WTC11 (cell line): Measurements from ENCODE around the gene LHB. TPM values are rescaled to one million over a fixed set of nuclear protein-coding genes. Genes with fewer than 3 reads are reported as not detected.

Experiments used
- ATAC-seq: fragments of 200-7000 bp; cut with Tn5 transposase; 2 replicates; pipeline ENCODE4 v1.10.0; 2021; ENCODE audit warnings: mild to moderate bottlenecking, moderate library complexity
- CTCF ChIA-PET: fragments of 300-600 bp; sonication (Branson Sonifier 250); formaldehyde crosslinking; loops from one replicate; lab custom pipeline; 2021; ENCODE audit warnings: antibody characterized with exemption; lab: Charles Lee
- POLR2A ChIA-PET: fragments of 350-600 bp; sonication (Branson Sonifier 250); formaldehyde crosslinking; loops from one replicate; lab custom pipeline; 2021; ENCODE audit warnings: antibody characterized with exemption; lab: Charles Lee
- DNase-seq: peaks from one replicate; pipeline ENCODE4 v3.0.0; 2021; ENCODE audit warnings: low spot score
- H3K27ac Mint-ChIP-seq: 2 replicates; pipeline ENCODE4 v1.8.0; 2021; ENCODE audit warnings: mixed read lengths
- H3K27me3 Mint-ChIP-seq: 2 replicates; pipeline ENCODE4 v1.8.0; 2021; ENCODE audit warnings: low read depth, mild to moderate bottlenecking, moderate library complexity, mixed read lengths
- H3K36me3 Mint-ChIP-seq: 2 replicates; pipeline ENCODE4 v1.8.0; 2021; ENCODE audit warnings: mixed read lengths
- H3K4me1 Mint-ChIP-seq: 2 replicates; pipeline ENCODE4 v1.8.0; 2022; ENCODE audit warnings: mixed read lengths
- H3K4me3 Mint-ChIP-seq: 2 replicates; pipeline ENCODE4 v1.8.0; 2021; ENCODE audit warnings: mild to moderate bottlenecking, moderate library complexity, mixed read lengths
- H3K9me3 Mint-ChIP-seq: 2 replicates; pipeline ENCODE4 v1.8.0; 2021; ENCODE audit warnings: mixed read lengths
- NFATC4 ChIP-seq: fragments of 250-450 bp; sonication (Bioruptor Pico); IDR thresholded peaks from 2 replicates; pipeline ENCODE4 v1.9.0; 2021; ENCODE audit warnings: mild to moderate bottlenecking
- NR1H2 ChIP-seq: sonication (generic); formaldehyde crosslinking; IDR thresholded peaks from 2 replicates; pipeline ENCODE4 v1.9.0; 2021; ENCODE audit warnings: mild to moderate bottlenecking, moderate library complexity, missing genetic modification reagents
- OVOL2 ChIP-seq: fragments of 250-450 bp; sonication (Bioruptor Pico); IDR thresholded peaks from 2 replicates; pipeline ENCODE4 v1.9.0; 2021; ENCODE audit warnings: mild to moderate bottlenecking, borderline replicate concordance
- SP1 ChIP-seq: sonication (generic); formaldehyde crosslinking; conservative IDR thresholded peaks from 2 replicates; pipeline ENCODE4 v1.8.1; 2022; ENCODE audit warnings: missing genetic modification reagents
- ZNF219 ChIP-seq: sonication (generic); formaldehyde crosslinking; IDR thresholded peaks from 2 replicates; pipeline ENCODE4 v1.8.0; 2023; ENCODE audit warnings: missing genetic modification reagents, mild to moderate bottlenecking, borderline replicate concordance
- total RNA-seq: library from RNA; stranded (reverse); gene quantifications from 3 replicates; pipeline ENCODE4 v1.2.3, GENCODE V29; 2021
- TF ChIP-seq, protein P1 (sequence below): sonication (generic); formaldehyde crosslinking; conservative IDR thresholded peaks from 2 replicates; pipeline ENCODE4 v1.8.1; 2023; ENCODE audit warnings: mild to moderate bottlenecking, low read depth, missing genetic modification reagents, moderate library complexity
- TF ChIP-seq, protein P2 (sequence below): sonication (generic); formaldehyde crosslinking; IDR thresholded peaks from 2 replicates; pipeline ENCODE4 v1.8.0; 2023; ENCODE audit warnings: missing genetic modification reagents, mild to moderate bottlenecking, borderline replicate concordance
- TF ChIP-seq, protein P3 (sequence below): sonication (generic); formaldehyde crosslinking; IDR thresholded peaks from 2 replicates; pipeline ENCODE4 v1.8.1; 2022; ENCODE audit warnings: missing genetic modification reagents, borderline replicate concordance
- TF ChIP-seq, protein P4 (sequence below): sonication (generic); formaldehyde crosslinking; conservative IDR thresholded peaks from 2 replicates; pipeline ENCODE4 v1.8.1; 2022; ENCODE audit warnings: mild to moderate bottlenecking, missing genetic modification reagents
- TF ChIP-seq, protein P5 (sequence below): sonication (generic); formaldehyde crosslinking; IDR thresholded peaks from 2 replicates; pipeline ENCODE4 v1.8.0; 2022; ENCODE audit warnings: mild to moderate bottlenecking, missing genetic modification reagents
- TF ChIP-seq, protein P6 (sequence below): sonication (generic); formaldehyde crosslinking; IDR thresholded peaks from 2 replicates; pipeline ENCODE4 v1.8.0; 2022; ENCODE audit warnings: mild to moderate bottlenecking, missing genetic modification reagents
- TF ChIP-seq, protein P7 (sequence below): sonication (generic); formaldehyde crosslinking; IDR thresholded peaks from 2 replicates; pipeline ENCODE4 v1.8.1; 2023; ENCODE audit warnings: mild to moderate bottlenecking, missing genetic modification reagents, moderate library complexity
- TF ChIP-seq, protein P8 (sequence below): sonication (generic); formaldehyde crosslinking; IDR thresholded peaks from 2 replicates; pipeline ENCODE4 v1.8.0; 2022; ENCODE audit warnings: missing genetic modification reagents

LHB gene
- total RNA-seq, 1 experiment from 2014 or later: not detected

DNA sequence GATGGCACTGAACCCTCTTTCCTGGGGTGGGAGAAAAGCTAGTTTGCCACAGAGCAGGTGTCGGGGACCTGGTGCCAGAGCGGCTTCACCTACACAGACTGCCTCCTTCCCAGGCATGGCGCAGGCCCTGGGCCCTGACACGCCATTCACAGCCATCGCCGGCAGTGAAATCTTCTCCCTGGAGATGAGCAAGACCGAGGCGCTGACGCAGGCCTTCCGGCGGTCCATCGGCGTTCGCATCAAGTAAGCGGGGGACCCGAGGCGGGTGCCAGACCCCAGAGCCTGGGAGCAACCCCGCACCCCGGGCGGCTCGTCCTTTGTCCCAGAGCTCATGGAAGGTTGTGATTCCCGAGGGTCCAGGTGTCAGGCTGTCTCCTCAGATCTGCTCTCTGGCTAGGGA is 10.0 kb downstream of the LHB start:
- Mint-ChIP-seq H3K27me3 (no peaks in the 10 kb centered on the region), H3K4me3 (no peak overlapping the region), H3K9me3 (no peaks in the 10 kb centered on the region), H3K36me3 (peaks cover 39% of the 10 kb centered on the region), H3K27ac (no peak overlapping the region), H3K4me1 (no peaks in the 10 kb centered on the region)
- TF ChIP-seq OVOL2 (CRISPR knock-in tag) (no peak), ZNF219 (no peak), NFATC4 (no peak), SP1 (no peak), NR1H2 (CRISPR knock-in tag) (no peak)
- TF ChIP-seq, protein P1, sequence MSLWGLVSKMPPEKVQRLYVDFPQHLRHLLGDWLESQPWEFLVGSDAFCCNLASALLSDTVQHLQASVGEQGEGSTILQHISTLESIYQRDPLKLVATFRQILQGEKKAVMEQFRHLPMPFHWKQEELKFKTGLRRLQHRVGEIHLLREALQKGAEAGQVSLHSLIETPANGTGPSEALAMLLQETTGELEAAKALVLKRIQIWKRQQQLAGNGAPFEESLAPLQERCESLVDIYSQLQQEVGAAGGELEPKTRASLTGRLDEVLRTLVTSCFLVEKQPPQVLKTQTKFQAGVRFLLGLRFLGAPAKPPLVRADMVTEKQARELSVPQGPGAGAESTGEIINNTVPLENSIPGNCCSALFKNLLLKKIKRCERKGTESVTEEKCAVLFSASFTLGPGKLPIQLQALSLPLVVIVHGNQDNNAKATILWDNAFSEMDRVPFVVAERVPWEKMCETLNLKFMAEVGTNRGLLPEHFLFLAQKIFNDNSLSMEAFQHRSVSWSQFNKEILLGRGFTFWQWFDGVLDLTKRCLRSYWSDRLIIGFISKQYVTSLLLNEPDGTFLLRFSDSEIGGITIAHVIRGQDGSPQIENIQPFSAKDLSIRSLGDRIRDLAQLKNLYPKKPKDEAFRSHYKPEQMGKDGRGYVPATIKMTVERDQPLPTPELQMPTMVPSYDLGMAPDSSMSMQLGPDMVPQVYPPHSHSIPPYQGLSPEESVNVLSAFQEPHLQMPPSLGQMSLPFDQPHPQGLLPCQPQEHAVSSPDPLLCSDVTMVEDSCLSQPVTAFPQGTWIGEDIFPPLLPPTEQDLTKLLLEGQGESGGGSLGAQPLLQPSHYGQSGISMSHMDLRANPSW (CRISPR knock-in tag): no peak
- TF ChIP-seq, protein P2, sequence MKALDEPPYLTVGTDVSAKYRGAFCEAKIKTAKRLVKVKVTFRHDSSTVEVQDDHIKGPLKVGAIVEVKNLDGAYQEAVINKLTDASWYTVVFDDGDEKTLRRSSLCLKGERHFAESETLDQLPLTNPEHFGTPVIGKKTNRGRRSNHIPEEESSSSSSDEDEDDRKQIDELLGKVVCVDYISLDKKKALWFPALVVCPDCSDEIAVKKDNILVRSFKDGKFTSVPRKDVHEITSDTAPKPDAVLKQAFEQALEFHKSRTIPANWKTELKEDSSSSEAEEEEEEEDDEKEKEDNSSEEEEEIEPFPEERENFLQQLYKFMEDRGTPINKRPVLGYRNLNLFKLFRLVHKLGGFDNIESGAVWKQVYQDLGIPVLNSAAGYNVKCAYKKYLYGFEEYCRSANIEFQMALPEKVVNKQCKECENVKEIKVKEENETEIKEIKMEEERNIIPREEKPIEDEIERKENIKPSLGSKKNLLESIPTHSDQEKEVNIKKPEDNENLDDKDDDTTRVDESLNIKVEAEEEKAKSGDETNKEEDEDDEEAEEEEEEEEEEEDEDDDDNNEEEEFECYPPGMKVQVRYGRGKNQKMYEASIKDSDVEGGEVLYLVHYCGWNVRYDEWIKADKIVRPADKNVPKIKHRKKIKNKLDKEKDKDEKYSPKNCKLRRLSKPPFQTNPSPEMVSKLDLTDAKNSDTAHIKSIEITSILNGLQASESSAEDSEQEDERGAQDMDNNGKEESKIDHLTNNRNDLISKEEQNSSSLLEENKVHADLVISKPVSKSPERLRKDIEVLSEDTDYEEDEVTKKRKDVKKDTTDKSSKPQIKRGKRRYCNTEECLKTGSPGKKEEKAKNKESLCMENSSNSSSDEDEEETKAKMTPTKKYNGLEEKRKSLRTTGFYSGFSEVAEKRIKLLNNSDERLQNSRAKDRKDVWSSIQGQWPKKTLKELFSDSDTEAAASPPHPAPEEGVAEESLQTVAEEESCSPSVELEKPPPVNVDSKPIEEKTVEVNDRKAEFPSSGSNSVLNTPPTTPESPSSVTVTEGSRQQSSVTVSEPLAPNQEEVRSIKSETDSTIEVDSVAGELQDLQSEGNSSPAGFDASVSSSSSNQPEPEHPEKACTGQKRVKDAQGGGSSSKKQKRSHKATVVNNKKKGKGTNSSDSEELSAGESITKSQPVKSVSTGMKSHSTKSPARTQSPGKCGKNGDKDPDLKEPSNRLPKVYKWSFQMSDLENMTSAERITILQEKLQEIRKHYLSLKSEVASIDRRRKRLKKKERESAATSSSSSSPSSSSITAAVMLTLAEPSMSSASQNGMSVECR (CRISPR knock-in tag): no peak
- TF ChIP-seq, protein P3, sequence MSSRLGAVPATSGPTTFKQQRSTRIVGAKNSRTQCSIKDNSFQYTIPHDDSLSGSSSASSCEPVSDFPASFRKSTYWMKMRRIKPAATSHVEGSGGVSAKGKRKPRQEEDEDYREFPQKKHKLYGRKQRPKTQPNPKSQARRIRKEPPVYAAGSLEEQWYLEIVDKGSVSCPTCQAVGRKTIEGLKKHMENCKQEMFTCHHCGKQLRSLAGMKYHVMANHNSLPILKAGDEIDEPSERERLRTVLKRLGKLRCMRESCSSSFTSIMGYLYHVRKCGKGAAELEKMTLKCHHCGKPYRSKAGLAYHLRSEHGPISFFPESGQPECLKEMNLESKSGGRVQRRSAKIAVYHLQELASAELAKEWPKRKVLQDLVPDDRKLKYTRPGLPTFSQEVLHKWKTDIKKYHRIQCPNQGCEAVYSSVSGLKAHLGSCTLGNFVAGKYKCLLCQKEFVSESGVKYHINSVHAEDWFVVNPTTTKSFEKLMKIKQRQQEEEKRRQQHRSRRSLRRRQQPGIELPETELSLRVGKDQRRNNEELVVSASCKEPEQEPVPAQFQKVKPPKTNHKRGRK (CRISPR knock-in tag): no peak
- TF ChIP-seq, protein P4, sequence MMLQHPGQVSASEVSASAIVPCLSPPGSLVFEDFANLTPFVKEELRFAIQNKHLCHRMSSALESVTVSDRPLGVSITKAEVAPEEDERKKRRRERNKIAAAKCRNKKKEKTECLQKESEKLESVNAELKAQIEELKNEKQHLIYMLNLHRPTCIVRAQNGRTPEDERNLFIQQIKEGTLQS: no peak
- TF ChIP-seq, protein P5, sequence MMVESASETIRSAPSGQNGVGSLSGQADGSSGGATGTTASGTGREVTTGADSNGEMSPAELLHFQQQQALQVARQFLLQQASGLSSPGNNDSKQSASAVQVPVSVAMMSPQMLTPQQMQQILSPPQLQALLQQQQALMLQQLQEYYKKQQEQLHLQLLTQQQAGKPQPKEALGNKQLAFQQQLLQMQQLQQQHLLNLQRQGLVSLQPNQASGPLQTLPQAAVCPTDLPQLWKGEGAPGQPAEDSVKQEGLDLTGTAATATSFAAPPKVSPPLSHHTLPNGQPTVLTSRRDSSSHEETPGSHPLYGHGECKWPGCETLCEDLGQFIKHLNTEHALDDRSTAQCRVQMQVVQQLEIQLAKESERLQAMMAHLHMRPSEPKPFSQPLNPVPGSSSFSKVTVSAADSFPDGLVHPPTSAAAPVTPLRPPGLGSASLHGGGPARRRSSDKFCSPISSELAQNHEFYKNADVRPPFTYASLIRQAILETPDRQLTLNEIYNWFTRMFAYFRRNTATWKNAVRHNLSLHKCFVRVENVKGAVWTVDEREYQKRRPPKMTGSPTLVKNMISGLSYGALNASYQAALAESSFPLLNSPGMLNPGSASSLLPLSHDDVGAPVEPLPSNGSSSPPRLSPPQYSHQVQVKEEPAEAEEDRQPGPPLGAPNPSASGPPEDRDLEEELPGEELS (CRISPR knock-in tag): no peak
- TF ChIP-seq, protein P6, sequence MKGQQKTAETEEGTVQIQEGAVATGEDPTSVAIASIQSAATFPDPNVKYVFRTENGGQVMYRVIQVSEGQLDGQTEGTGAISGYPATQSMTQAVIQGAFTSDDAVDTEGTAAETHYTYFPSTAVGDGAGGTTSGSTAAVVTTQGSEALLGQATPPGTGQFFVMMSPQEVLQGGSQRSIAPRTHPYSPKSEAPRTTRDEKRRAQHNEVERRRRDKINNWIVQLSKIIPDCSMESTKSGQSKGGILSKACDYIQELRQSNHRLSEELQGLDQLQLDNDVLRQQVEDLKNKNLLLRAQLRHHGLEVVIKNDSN (CRISPR knock-in tag): no peak
- TF ChIP-seq, protein P7, sequence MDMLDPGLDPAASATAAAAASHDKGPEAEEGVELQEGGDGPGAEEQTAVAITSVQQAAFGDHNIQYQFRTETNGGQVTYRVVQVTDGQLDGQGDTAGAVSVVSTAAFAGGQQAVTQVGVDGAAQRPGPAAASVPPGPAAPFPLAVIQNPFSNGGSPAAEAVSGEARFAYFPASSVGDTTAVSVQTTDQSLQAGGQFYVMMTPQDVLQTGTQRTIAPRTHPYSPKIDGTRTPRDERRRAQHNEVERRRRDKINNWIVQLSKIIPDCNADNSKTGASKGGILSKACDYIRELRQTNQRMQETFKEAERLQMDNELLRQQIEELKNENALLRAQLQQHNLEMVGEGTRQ: no peak
- TF ChIP-seq, protein P8, sequence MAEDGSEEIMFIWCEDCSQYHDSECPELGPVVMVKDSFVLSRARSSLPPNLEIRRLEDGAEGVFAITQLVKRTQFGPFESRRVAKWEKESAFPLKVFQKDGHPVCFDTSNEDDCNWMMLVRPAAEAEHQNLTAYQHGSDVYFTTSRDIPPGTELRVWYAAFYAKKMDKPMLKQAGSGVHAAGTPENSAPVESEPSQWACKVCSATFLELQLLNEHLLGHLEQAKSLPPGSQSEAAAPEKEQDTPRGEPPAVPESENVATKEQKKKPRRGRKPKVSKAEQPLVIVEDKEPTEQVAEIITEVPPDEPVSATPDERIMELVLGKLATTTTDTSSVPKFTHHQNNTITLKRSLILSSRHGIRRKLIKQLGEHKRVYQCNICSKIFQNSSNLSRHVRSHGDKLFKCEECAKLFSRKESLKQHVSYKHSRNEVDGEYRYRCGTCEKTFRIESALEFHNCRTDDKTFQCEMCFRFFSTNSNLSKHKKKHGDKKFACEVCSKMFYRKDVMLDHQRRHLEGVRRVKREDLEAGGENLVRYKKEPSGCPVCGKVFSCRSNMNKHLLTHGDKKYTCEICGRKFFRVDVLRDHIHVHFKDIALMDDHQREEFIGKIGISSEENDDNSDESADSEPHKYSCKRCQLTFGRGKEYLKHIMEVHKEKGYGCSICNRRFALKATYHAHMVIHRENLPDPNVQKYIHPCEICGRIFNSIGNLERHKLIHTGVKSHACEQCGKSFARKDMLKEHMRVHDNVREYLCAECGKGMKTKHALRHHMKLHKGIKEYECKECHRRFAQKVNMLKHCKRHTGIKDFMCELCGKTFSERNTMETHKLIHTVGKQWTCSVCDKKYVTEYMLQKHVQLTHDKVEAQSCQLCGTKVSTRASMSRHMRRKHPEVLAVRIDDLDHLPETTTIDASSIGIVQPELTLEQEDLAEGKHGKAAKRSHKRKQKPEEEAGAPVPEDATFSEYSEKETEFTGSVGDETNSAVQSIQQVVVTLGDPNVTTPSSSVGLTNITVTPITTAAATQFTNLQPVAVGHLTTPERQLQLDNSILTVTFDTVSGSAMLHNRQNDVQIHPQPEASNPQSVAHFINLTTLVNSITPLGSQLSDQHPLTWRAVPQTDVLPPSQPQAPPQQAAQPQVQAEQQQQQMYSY (CRISPR knock-in tag): no peak
- no peak for ATAC-seq
- DNase-seq: no peak
- ChIA-PET CTCF (interaction anchor here (0.9 to 1.2 kb wide), 3 partner anchors 9 to 108 kb away, joined by 3 to 4 read pairs (median 3); partner anchors contain the start of genes LIN7B and RUVBL2), POLR2A (no interaction called here)
